GM19397 (cell line): ENCODE data around the gene DCAF8.

ENCODE experiments used
- ATAC-seq: cut with Tn5 transposase; IDR thresholded peaks from one replicate; pipeline ENCODE4 v1.9.1; 2021; ENCODE audit warnings: mild to moderate bottlenecking, moderate library complexity; ENCODE audit not compliant: unreplicated experiment

Gene DCAF8

GRCh38 chr1:160227561-160227960 is 34.8 kb downstream of the DCAF8 start:
- no peak for ATAC-seq

GRCh38 chr1:160227034-160227433 is 35.3 kb downstream of the DCAF8 start:
- ATAC-seq: no peak

GRCh38 chr1:160226623-160227022 is 35.7 kb downstream of the DCAF8 start:
- no peak for ATAC-seq

GRCh38 chr1:160225345-160225744 is 37.0 kb downstream of the DCAF8 start:
- ATAC-seq: no peak

- no peak for ATAC-seq
These were observed 37.7 kb downstream of the DCAF8 start for GRCh38 chr1:160224606-160225005.

GRCh38 chr1:160222546-160222945 is 39.8 kb downstream of the DCAF8 start:
- ATAC-seq: no peak

GRCh38 chr1:160221089-160221488 is 41.3 kb downstream of the DCAF8 start:
- no peak for ATAC-seq

DNA sequence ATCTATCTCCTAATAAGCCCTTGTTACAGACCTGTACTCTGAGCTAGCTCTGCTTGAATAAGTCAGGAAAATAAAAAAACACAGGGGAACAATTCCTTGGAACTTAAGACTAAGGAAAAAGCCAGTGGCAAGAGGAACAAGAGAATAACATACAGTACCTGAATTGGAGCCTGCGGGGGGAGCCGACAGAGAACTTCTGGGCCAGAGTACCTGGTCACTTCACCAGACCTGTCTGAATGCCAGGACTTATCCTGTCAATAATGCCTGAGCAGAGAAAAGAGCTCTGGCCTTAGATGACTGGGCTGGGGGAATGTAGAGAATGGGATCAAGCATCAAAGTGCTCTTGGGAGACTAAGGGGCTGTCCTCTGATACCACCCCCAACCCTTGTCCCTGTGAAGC is 42.0 kb downstream of the DCAF8 start:
- ATAC-seq: no peak

- ATAC-seq: no peak
These were observed 43.1 kb downstream of the DCAF8 start for GRCh38 chr1:160219062-160219929.

DNA sequence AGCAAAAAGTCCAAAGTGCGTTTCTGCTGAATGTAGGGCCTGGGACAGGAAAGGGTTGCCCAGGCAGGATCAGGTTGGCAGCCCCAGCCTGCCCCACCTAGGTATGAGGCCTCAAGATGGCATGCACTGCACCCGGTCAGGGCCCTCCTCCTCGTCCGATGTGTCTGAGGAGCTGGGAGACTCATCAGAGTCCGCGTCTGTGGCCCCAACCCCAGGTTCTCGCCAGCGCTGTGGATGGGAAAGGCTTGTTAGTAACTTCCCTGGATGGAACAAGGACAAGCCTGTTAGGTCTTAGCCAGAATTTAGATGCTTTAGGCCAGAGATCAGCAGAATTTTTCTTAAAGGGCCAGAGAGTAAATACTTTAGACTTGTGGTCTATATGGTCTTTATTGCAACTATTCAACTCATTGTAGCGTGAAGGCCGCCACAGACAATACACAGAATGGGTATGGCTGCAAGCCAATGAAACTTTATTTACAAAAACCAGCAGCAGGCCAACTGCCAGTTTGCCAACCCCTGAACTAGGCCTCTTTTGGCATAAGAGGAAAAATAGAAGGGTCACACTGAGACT is 44.8 kb downstream of the DCAF8 start:
- no peak for ATAC-seq

GRCh38 chr1:160216301-160216700 is 46.0 kb downstream of the DCAF8 start:
- no peak for ATAC-seq

DNA sequence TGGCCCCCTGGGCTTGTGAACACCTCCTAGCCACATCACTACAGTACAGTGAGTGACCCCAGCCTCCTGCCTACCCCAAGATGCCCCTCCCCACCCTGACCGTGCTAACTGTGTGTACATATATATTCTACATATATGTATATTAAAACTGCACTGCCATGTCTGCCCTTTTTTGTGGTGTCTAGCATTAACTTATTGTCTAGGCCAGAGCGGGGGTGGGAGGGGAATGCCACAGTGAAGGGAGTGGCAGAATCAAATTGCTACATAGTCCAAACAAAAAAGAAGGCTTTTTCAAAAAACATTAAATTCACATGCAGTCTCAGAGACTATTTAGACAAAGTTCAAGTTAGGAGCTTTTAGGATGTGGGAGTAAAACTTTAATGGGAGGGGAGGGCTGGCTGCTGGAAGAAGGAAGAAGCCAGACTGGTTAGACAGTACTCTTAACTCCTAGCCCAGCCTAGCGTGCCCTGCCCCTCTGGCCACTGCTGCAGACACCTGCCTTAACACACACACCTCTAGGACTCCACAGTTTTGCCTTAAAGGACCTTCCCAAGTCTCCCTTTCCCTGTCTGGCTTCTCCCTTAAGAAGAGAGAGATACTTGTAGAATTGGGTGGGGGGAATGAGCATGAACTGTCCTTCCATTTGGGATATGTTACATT is 47.7 kb downstream of the DCAF8 start:
- no peak for ATAC-seq

DNA sequence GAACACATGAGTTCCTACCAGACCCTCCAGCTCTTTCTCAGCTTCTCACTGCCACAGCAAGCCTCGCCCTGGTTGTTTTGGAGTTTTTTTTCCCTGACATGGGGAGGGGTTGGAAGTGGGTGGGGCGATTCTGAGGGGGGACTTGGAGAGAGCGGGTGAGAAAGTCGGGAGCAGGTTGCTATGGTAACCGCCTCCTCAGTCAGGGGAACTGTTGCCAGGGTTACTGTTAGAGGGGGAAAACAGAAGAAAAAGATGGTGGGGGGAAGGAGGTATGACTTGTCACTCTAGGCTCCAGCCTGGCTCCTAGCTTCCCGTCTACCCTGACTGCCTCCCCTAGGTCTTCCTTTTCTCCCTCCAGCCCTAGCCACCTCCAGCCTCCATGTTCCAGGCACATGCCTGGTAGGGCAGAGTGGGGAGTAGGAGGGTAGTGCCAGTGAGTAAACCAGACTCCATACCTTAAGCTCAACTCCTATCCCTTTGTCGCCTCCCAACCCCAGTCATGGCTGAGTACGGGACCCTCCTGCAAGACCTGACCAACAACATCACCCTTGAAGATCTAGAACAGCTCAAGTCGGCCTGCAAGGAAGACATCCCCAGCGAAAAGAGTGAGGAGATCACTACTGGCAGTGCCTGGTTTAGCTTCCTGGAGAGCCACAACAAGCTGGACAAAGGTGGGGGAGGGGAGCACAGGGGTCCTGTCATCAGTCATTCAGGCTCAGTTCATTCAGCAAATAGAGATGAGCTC is 51.1 kb downstream of the DCAF8 start:
- ATAC-seq: no peak

DNA sequence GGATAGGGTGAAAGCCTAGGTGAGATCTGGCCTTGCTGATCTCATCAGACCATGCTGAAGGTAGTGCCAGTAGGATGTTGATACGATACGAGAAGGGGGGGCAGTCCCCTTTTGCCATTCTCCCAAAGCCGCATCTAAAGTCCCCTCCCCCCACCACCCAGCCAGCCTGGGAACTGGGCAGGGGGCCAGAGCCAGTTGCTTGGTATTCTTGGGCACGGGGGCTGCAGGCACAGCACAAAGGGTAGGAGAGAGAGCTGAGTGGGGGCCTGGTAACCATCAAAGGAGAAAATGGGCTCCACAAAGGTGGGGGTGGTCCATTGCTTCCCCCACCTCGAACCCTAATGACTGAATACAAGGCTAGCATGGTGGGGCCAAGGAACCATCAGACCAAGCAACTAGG is 51.8 kb downstream of the DCAF8 start:
- ATAC-seq: no peak

GRCh38 chr1:160209321-160210046 is 52.9 kb downstream of the DCAF8 start:
- no peak for ATAC-seq

- no peak for ATAC-seq
These were observed 53.6 kb downstream of the DCAF8 start for GRCh38 chr1:160208557-160209320.

- no peak for ATAC-seq
These were observed 54.4 kb downstream of the DCAF8 start for GRCh38 chr1:160207771-160208556.

DNA sequence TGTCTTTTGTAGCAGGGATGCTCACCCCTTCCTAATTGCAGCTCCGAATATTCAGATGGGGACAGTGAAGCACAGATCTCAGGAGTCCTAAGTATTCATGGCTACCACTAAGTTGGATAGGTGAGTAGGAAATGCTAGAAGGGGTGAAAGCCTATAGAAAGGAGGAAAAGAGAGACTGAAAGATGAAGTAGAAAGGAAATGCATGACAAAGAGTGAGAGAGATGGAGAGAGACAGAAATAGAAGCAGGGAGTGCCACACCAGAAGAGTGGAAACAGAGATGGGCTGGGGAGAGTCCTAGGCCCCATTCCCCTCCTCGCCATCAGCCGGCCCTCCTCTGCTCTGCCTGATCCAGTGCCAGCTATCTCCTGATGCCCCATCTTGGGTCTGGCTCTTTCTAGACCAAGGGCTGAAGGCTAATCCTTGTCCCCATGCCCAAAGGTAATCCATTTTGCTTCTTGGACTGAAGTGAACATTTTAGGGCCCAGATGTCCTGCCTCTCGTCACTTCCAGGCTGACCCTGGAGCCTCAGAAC is 55.2 kb downstream of the DCAF8 start:
- ATAC-seq: no peak
